ENCODE data around the gene C1orf56.
A peak's percentile ranks its signal among the peaks of the same experiment; 100 is the strongest.
"Not testable (repeated sequence)": the region's sequence is repeated elsewhere in the genome, so short reads cannot be mapped to it uniquely, and the experiment has no call there.

The C1orf56 gene

DNA sequence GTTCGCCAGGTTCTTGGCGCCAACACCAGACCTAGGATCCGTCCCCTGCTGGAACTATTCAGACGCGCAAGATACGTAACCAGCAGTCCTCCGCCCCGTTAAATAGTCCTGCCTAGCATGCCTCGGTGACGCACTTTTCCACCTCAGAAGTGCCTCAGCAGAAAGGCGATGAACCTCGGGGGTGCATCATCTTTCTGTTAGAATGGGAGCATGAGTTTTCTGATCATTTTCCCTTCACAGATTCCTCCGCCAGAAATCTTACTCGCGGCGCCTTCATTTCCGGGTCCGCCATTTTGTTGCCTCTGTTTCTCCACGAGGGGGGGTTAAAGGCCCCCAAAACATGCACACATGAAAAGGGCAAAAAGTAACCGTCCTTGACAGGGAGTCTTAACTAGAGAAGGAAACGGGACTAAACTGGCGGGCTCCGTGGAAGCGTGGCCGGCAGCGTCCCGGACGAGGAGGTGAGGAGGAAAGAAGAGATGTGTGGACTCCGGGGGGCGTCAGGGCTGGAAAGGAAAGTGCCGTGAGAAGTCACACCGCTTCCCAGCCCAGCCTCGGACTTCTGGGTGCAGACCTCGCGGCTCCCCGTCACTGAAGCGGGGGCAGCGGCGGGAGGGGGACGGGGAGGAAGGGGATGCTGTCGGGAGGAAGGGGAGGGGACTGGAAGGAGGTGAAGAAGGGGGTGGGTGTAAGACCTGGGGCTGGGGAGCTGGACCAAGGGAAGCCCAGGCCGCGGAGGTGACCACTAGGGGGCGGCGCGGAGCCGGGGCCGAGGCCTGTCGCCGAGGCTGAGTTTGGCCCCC lies 23.1 kb downstream of the C1orf56 start, which contains the start of gene GABPB2:
Gene GABPB2 (plus strand): TSS at position 288 of the 803 bp plus-strand sequence. CDS start 17,429 bp downstream, outside the sequence.
- intact Hi-C loops (cut with DNase I; ENCODE audit: low total_unique reads) = no loop called here
- DNase-seq = peak; percentile 93 to 98
- no peaks in the 10 kb centered on the region for H3K27me3 ChIP-seq

DNA sequence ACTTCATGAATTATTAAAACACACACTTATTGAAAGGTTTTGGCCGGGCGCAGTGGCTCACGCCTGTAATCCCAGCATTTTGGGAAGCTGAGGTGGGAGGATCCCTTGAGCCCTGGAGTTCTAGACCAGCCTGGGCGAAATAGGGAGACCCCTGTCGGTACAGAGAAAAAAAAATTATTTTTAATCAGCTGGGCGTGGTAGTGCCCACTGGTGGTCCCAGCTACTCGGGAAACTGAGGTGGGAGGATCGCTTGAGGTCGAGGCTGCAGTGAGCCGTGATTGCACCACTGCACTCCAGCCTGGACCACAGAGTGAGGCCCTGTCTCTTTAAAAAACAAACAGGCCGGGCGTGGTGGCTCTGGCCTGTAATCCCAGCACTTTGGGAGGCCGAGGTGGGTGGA lies 24.7 kb downstream of the C1orf56 start:
- peak overlapping the region in 1 of 2 donors; percentile 96 for H3K27ac ChIP-seq
- intact Hi-C loops (cut with DNase I; ENCODE audit: low total_unique reads) = no loop called here
- TF ChIP-seq, protein P1, sequence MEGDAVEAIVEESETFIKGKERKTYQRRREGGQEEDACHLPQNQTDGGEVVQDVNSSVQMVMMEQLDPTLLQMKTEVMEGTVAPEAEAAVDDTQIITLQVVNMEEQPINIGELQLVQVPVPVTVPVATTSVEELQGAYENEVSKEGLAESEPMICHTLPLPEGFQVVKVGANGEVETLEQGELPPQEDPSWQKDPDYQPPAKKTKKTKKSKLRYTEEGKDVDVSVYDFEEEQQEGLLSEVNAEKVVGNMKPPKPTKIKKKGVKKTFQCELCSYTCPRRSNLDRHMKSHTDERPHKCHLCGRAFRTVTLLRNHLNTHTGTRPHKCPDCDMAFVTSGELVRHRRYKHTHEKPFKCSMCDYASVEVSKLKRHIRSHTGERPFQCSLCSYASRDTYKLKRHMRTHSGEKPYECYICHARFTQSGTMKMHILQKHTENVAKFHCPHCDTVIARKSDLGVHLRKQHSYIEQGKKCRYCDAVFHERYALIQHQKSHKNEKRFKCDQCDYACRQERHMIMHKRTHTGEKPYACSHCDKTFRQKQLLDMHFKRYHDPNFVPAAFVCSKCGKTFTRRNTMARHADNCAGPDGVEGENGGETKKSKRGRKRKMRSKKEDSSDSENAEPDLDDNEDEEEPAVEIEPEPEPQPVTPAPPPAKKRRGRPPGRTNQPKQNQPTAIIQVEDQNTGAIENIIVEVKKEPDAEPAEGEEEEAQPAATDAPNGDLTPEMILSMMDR (IDR thresholded peaks at IDR 0.05) = no peak
- no peak overlapping the region for H3K4me3 ChIP-seq
- H3K27me3 ChIP-seq = no peaks in the 10 kb centered on the region
- no peak for DNase-seq
- peaks cover 0 to 8% (median 0%) of the 10 kb centered on the region in 3 donors for H3K36me3 ChIP-seq
- peaks cover 0 to 13% (median 4%) of the 10 kb centered on the region in 4 donors for H3K4me1 ChIP-seq
- H3K9me3 ChIP-seq = no peaks in the 10 kb centered on the region

More for the DNA sequence above, 23.1 kb downstream of the C1orf56 start, which contains the start of gene GABPB2:
- Histone ChIP-seq H3K4me3 (peak within 1 kb of the TSS; percentile 70 to 93), H3K9me3 (no peaks in the 10 kb centered on the region), H3K27ac (peak within 1 kb of the TSS; percentile 96 to 99), H3K4me1 (peaks cover 0 to 13% (median 4%) of the 10 kb centered on the region in 4 donors), H3K36me3 (peaks cover 0 to 8% (median 0%) of the 10 kb centered on the region in 3 donors)
- TF ChIP-seq, protein P1 (IDR thresholded peaks at IDR 0.05) = peak; percentile 54 to 93

- Histone ChIP-seq H3K27ac (no peak overlapping the region), H3K27me3 (no peaks in the 10 kb centered on the region), H3K4me3 (no peak overlapping the region), H3K36me3 (peaks cover 0 to 8% (median 5%) of the 10 kb centered on the region in 3 donors), H3K4me1 (no peaks in the 10 kb centered on the region), H3K9me3 (no peaks in the 10 kb centered on the region)
- intact Hi-C loops (cut with DNase I; ENCODE audit: low total_unique reads) = no loop called here
- TF ChIP-seq, protein P1 (IDR thresholded peaks at IDR 0.05) = no peak
- DNase-seq = no peak
These were observed 38.5 kb downstream of the C1orf56 start for GRCh38 chr1:151085953-151086559.

GRCh38 chr1:151097426-151097825 lies 49.9 kb downstream of the C1orf56 start:
- H3K9me3 ChIP-seq; H3K27ac ChIP-seq; H3K4me3 ChIP-seq; H3K27me3 ChIP-seq; intact Hi-C loops (cut with DNase I; ENCODE audit: low total_unique reads); H3K4me1 ChIP-seq: not testable (repeated sequence)
- peaks cover 6 to 22% (median 6%) of the 10 kb centered on the region in 3 donors for H3K36me3 ChIP-seq
- DNase-seq = peak in 1 of 2 donors; percentile 40

GRCh38 chr1:151098126-151098525 lies 50.6 kb downstream of the C1orf56 start:
- H3K27me3 ChIP-seq = no peaks in the 10 kb centered on the region
- intact Hi-C loops (cut with DNase I; ENCODE audit: low total_unique reads) = no loop called here
- peak in 1 of 2 donors; percentile 19 for DNase-seq

More at GRCh38 chr1:151098126-151098525, 50.6 kb downstream of the C1orf56 start:
- Histone ChIP-seq H3K36me3 (peaks cover 6 to 28% (median 6%) of the 10 kb centered on the region in 3 donors), H3K4me3 (no peak overlapping the region), H3K27ac (no peak overlapping the region), H3K4me1 (no peaks in the 10 kb centered on the region), H3K9me3 (no peaks in the 10 kb centered on the region)
- TF ChIP-seq, protein P1 (IDR thresholded peaks at IDR 0.05) = no peak

Data from tibial artery (tissue), 4 donors.